HG03571 (cell line): ENCODE data around the gene RUFY4.
A peak's percentile ranks its signal among the peaks of the same experiment; 100 is the strongest.

ENCODE experiments used
- ATAC-seq: cut with Tn5 transposase; IDR thresholded peaks from one replicate; pipeline ENCODE4 v1.9.1; 2021; ENCODE audit not compliant: unreplicated experiment

Gene RUFY4

DNA sequence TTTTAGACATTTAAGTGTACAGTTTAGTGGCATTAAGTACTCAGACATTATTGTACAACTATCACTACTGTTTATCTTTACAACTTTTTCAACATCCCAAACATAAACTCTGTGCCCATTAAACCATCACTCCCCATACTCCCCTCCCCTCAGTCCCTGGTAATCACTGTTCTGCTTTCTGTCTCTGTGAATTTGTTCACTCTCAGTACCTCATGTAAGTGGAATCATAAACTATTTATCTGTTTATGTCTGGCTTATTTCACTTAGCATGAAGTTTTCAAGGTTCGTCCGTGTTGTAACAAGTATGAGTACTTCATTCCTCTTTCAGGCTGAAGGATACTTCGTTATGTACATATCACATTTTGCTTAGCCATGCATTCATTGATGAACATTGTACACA is 9.8 kb upstream of the RUFY4 start:
- no peak for ATAC-seq

DNA sequence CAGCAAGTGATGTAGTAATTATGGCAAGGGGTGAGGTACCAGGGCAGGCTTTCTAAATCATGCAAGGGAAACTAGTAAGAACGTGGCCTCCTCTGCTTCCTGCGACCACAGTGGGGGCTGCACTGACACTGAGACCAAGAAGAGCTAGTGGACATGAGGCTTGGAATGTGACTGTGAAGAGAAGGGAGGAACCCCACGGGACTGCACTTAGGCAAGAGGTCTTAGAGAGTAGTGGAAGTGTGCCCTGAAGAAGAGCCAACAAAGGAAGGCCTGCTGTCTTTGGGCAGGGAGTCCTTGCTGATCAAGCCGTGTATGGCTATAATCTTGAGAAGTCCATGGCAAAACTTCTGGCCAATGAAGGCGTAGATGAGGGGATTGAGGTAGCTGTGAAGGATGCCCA is 8.9 kb upstream of the RUFY4 start:
- ATAC-seq: no peak

DNA sequence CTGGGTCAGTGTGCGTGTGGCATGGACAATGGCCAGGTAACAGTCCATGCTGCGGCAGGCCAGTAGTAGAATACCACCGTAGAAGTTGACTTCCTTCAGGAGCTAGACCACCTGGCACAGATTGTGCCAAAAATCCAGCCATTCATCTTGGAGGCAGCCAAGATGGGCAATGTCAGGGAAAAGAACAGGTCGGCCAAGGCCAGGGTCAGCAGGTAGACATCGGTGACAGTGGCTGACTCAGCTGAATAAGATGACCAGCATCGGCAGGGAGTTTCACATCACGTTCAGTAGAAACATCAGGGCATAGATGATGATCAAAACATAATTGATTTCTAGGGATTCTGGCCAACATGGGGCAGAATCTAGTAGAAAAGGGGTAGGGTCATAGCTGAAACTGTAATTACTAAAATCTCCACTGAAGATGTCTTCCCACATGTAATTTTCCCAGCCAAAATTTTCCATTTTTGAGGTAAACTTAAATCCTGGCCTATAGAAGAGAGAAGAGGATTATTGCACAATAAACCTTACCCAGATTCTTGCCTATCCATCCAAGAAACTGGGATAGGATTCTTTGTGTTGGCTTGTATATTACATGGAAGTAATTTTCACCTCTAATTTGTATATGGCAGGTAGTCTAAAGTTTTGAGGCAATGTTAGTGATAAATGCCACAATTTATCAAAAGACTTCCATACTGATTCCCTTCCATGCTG is 7.9 kb upstream of the RUFY4 start:
- ATAC-seq: no peak

DNA sequence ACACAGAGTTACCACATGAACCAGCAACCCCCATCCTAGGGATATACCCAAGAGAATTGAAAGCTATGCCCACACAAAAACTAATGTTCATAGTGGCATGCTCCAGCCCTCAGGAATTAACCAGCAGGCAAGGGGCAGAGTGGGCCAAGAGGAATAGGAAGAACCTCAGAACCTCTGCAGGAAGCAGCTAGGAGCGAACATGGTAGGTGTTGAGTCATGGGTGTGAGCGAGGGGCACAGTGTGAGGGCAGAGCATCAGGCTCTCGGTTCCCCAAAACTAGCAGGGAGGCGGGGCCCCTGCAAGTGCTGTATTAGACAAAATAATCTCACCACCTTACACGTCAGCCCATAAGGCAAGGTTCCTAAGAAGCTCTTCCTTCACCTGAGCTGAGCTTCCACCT is 5.6 kb upstream of the RUFY4 start:
- ATAC-seq: peak; percentile 50

DNA sequence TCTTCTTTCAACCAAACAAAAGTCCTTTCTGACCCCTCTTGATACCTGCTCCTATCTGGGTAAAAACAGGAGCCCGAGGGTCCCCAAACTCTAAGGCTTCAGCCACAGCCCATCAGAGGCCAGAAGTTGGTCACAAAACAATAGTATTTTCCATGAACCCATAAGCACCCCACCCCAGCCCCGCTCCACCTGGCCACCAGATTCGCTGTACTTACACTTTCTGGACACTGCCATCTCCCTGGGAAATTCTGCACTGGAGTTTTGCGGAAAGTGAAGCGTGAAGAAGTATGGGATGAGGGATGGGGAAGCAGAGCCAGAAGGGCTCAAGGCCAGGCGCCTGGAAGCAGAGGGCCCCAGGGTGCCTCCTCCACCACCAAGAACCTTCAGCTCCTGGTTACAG is 5.2 kb upstream of the RUFY4 start:
- no peak for ATAC-seq

DNA sequence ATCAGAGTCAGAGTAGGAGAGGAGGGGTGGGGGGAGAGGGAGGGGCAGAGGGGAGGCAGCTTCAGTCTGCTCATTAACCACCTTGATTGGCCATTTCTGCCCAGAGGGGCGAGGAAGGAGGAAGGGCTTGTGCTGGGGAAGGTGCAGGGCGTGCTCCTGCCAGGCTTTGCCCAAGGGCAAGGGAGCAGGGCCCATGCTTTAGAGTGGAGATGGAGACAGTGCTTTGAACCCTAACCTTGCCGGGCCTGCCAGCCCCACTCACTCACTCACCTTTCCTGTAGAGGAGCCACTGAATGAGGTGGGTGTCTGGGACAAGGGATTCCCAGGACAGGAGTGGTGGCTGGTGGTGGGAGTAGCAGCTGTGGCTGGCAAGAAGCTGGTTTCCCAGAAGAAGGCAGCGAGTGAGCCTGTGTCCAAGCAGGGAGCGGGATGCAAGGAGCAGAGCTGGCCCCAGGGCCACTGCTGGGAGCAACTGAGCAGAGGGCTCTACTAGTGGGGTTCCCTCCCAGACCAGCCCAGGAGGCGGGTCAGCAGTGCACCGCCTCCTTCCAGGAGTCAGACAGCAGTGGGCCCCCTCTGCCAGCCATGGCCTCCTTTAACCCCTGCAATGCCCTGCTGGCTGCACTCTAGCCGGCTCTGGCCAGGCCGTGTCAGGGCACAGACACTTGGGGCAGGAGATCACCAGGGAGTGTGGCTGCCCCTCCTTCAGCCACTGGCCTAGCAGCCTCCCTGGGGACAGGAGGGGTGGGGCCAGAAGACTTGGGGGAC is 3.6 kb upstream of the RUFY4 start:
- no peak for ATAC-seq

DNA sequence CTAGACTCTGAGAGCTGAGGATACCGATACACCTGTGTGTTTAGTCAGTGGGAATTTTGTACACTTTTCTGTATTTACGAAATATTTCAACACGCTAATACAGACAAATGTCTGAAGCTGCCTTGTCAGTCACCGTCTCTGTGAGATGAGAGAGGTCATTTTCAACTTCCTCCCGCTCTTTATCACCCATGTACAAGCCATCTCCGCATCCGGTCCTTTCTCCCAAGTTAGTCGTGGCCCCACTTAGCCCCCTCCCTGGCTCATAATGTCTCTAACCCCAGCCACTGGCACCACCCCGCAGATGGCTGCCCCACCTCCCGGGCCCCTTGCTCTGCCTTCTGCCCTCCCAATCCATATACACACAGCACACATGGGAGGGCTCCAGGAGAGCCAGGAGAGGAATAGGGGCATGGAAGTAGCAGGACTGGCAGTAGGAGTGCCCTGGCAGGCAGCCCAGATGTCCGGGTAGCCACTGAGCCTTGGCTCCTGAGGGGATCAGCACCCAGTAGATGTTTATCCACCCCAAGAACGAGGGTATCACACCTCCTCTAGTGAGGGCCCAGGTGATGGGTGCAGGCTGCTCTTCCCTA is 2.0 kb upstream of the RUFY4 start:
- ATAC-seq: no peak

DNA sequence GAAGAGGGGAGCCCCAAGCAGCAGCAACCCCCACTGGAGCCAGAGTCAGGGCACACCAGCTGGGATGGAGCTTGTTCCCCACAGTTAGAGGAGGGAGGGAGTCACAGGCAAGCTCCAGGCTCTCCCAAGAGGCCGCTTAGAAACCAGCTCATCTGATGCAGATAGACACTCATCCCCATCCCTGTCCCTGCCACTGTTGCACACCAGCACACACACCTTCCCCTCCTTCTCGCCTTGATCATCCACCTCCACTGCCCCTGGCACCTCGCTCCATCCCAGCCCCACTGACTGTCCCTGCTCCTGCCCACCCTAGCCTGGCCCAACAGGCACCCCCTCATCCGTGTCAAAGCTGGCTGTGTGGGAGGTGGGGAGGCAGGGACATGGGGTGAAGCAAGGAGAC is 1.5 kb upstream of the RUFY4 start:
- ATAC-seq: no peak

DNA sequence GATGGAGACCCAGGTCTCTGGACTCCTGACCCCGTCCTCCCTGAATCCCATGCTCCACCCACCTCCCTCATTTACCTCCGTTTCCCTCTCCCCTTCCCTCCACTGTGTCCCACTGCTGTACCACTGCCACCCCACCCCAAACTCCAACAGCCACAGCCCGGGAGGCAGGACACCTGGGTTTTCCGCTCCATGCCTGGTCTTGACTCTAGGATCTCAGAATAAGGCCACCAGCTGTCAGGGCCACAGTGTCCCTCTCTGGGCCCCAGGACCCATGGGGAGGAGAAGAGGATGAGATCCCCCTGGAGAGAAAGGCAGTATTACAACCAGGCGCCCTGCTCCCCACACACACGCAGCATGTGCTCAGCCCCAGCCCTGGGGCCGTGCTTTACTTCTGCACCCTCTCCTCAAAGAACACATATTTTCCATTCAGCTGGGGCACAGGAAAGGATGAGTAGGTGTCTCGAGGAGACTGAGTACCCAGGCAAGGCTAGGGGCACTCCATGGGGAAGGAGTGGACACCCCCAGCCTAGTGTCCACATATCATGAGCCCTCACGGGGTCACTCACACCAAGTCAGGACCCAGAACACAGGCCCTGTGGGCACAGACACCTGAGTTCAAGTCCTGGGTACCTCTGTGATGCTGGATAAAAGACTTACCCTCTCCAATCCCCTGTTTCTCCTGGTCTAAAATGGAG is 700 bp downstream of the RUFY4 start:
- ATAC-seq: no peak

DNA sequence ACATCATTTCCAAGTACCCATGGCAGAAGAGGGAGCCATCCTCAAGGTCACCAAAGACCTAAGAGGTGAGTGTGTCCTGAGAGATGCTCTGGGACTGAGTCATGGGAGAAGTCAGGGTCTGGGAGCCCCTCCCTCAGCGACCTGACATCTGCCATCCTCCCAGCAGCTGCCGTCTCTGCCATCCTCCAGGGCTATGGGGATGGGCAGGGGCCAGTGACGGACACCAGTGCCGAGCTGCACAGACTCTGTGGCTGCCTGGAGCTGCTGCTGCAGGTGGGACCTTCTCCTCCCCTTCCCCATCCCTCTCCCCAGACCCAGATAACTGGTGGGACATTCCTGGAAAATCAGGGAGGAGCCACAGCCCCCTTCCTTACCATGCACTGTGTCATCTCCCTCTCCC is 1.5 kb downstream of the RUFY4 start:
- no peak for ATAC-seq

DNA sequence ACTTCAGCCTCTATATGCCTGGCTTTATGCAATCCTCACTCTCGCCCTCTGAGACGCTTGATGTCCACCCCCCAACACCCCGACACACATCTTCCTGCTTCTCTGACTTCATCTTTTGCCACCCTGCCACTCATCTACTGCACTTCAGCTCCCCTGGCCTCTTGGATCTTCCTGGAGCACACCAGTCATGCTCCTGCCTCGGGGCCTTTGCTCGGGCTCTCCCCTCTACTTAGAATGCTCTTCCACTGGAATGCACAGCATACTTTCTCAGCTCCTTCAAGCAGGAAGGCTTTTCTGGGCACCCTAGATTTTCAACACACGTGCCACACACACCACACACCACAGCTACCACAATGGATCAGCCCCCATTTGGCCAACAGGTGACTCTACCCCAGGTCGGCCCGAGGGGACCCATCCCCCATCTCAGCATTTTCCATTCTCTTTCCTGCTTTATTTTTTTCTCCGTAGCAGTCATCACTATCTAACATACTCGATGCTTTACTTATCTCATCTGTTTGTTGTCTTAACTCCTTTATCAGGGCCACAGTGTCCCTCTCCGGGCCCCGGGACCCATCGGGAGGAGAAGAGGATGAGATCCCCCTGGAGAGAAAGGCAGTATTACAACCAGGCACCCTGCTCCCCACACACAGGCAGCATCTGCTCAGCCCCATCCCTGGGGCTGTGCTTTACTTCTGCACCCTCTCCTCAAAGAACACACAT is 2.3 kb downstream of the RUFY4 start:
- no peak for ATAC-seq

DNA sequence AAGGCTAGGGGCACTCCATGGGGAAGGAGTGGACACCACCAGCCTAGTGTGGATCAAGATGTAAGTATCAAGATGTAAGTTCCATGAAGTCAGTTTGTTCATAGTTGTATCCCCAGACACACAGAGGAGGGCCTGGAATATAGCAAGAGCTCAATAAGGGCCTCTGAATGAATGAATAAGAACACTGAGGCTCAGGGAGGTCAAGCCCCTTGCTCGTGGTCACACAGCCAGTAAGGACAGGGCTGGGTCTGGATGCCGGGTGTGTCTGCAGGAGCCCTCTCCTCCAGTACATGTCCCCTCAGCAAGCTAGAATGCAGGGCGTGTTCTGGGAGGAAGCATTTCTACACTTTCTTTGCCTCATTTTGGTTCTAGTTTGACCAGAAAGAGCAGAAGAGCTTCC is 2.9 kb downstream of the RUFY4 start:
- ATAC-seq: no peak

DNA sequence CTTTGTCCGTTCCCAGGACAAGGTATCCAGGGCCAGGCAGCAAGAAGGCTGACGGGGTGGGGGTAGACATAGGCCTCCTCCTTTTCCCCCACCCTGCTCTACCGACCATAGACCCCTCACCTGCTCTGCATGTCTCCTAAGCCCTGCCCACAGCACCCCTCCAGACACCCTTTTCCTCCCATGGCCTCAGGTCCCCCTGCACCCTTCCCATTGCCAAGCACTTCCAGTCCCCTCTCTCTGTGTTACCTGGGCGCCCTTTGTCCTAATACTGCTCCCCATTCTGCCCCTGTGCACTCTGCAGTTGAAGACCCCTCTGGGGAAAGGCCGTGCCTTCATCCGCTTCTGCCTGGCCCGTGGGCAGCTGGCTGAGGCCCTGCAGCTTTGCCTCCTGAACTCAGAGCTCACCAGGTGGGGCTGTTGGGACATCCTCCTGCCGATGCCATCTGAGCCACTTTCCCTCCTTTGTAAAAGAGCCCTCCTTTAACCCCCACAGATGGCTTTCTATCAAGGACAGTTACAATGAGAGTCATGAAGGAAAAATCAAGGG is 3.5 kb downstream of the RUFY4 start:
- no peak for ATAC-seq

DNA sequence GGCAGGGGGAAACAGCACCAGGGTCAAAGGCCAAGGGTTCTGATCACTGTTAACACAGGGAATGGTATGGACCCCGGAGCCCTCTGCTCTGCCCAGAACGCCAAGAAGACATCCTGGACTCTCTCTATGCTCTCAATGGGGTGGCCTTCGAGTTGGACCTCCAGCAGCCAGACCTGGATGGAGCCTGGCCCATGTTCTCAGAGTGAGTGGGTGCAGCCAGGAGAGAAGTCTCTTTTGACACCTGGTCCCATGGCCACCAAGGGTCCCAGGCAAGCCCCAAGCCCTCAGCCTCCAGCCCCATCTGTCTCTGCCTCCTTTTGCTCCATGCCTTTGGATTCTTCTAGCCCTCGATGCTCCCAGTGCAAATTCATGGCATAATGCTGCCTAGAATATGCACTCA is 4.1 kb downstream of the RUFY4 start:
- no peak for ATAC-seq

DNA sequence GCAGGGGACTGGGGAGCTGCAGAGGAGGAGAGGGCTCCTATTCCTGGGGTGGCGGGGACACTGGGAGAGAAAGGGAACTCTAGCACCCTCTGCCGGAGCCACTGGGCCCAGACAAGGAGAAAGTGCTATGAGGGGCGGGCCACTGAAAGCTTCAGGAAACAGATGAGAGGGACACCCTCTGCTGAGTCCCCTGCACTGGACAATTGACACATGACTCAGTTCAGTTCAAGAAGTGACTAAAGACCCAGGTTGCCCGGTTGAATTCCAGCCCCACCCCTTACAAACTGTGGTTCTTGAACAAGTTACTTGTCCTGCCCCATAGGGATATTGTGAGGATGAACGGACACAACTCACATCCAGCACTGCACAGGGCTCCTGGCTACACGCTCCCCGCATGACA is 5.0 kb downstream of the RUFY4 start:
- no peak for ATAC-seq

DNA sequence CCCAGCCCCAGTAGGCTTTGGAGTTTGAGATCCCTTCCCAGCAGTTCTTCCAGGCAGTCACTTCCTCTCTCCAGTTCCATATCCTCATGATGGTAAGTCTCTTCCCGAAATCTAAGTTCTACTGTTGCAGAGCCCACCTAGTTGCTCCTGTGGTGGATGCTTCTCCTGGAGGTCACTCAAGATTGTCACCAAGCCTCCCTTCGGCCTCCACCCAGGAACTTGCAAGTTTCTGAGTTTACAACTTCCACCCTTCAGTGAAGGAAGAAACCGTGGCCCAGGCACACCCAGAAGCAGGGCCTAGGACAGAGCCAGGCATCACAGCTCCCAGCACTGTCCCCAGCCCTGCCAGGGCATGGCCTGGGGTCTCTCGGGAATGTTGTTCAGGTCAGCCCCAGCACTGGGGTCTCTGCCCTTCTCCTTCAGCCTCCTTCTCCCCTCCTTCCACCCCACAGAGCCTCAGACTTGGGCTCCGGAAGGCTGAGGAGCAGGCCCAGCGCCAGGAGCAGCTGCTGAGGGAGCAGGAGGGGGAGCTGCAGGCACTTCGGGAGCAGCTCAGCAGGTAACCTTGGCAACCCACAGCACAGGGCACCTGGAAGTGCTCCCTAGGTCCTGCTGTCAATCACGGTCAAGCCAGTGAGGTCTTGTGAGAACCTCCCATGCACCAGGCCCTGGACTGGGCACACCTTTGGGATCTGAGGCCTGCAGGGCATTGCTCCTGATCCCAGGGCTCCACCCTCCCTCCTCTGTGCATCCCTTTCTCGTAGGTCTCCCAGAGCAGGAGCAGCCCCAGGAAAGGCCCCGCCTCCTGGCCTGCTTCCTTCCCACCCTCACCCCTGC is 7.1 kb downstream of the RUFY4 start:
- ATAC-seq: no peak

DNA sequence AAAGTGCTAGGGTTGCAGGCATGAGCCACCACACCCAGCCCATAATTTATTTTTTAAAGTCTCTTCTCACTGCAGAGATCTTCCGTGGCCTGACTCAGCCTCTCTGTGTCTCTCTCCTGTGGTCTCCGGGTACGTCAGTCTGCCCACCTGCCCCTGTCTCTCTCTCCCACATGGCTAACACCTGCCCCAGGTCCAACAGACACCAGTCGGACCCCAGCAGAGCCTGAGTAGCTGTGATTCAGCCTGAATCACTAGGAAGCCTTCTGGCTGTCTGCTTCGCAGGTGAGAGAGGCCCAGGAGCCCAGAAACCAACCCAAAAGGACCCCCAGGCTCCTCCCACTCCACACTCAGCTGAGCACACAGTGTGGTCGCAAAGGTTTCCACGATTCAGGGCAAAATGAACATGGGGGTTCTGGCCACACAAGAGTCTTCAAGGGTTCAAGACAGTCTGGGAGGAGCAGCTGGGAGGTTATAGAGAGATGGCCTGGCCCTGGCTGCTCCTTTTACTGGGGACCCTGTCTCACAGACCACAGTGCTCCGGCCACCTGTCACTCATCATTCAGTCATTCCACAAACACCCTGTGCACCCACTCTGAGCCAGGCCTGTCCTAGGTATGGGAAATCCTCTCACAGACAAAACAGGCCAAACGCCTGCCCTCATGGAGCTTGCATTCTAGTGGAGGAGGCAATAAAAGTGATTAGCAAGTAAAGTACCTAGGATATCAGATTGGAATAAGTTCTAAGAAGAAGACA is 8.6 kb downstream of the RUFY4 start:
- ATAC-seq: no peak

DNA sequence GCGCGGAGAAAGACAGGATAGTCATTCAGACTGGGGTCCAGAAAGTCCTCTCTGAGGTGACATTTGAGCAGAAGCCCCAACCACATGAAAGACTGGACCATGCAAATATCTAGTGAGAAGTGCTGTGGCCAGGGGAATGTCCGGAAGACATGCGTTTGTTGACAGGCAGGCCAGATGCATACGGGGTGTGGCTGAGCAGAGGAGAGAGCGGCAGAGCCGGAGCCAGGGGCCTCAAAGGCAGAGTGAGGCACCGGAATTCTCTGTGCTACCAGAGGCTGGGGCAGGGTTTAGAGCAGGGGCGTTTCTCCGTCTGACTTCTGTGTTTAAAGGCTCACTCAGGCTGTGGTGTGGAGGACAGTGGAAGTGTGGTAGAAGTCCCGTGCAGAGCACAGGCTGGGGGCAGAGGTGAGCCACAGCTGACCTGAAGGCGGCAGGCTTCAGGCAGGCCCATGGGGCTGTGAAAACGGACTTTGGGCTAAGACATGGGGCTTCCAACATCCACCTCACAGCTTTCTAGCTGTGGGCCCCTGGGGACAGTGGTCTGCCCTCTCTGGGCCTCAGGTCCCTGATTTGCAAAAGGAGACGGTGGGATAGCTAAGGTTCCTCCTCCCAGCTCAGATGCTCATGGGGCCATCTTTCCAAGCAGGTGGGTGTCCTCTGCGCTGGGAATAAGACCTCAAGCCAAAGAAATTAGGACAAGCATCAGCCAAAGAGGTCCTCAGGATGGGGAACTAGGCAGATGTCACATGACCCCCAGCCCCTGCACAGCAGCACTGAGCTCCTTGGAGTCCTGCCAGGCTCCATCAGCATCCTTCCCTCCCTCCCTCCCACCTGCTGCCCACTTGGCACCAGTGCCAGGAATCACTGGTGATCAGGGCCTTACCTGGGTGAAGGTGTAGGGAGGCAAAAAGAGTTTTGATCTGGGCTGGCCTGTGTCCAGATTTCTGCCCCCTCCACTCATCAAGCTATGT is 11.2 kb downstream of the RUFY4 start:
- ATAC-seq: no peak
